ENCODE results near the gene NXPE1.

DNA sequence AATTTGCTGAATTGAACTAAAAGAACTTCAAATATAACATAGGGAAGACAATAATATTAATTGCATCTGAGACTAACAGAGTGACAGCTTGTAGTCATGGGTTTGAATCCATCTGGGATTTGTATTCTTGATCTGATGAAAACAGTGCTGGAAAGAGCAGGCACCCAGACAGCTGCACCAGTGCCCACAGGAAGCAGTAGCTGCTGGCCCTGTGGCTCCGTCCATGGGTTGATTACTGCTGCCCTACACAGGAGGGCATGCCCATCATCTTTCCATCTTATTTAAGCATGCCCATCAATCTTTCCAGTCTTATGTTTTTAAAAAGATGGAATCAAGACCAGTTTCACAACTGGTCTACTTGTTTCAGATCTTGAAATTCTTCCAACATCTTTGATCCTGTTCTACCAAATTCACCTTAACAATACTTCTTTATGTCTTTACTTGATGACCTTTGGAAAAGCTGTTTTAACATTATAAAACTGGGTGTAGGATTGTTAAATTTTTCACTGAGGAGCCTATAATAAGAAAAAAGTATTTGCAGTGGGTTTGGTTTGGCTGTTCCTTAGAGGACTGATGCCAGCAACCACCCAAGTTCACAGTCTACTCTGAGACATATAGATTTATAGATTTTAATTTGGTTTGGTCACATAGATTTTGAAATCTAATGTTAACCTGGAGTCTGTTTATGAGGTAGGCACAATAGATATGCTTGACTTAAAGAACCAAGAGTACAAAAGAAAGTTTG lies 36.7 kb upstream of the NXPE1 start:
- TF ChIP-seq POLR2A (IDR thresholded peaks at IDR 0.05; ENCODE audit: low read depth, low read length) (no peak), POLR2AphosphoS5 (IDR thresholded peaks at IDR 0.05; ENCODE audit: low read depth, low read length) (no peak), PAX5 (IDR thresholded peaks at IDR 0.05; ENCODE audit: insufficient read depth, low read length, severe bottlenecking) (no peak), SPI1 (IDR thresholded peaks at IDR 0.05; ENCODE audit: low read depth, low read length) (no peak), TAF1 (IDR thresholded peaks at IDR 0.05; ENCODE audit: low read depth, low read length) (no peak)

Measured in GM12891 (cell line).